ENCODE data around the gene EXOSC9.

DNA sequence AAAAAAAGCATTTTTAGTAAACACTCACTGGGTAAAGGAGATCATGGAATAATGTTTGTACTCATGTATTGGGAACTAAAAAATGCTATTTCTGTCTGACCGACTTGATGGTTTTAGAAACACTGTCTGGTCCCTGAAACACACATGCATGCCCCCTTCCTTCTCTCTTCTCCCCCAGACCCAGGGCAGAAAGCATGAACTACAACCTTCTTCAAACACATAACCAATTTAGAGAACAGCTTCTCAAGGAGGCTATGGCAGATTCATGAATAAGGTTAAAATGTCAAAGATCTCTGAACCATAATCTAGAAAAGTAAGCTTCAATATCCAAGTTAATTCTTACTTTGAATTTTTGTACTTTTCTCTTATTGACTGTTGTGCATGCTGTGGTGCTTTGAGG is 16.6 kb downstream of the EXOSC9 start:
- TF ChIP-seq POLR2AphosphoS5 (IDR thresholded peaks at IDR 0.05; ENCODE audit: borderline replicate concordance, low read depth, low read length) = no peak; the same call in 1 of the 2 replicates
- no peak for TF ChIP-seq EZH2 (IDR thresholded peaks at IDR 0.05)
